ENCODE data around the gene ARFGEF3.

ARFGEF3 gene

GRCh38 chr6:138330763-138331162 is 169.0 kb downstream of the ARFGEF3 start:
- in situ Hi-C loops (cut with MboI; ENCODE audit: low pct_unique_long_range_greater_than_20kb, low sequenced_read_pairs, unreplicated experiment) = no loop called here
- DNase-seq (ENCODE audit: low spot score) = no peak
- TF ChIP-seq CTCF (IDR thresholded peaks at IDR 0.05; ENCODE audit: extremely low read depth, insufficient read depth, missing control alignments) = no peak

- no peak for TF ChIP-seq CTCF (IDR thresholded peaks at IDR 0.05; ENCODE audit: extremely low read depth, insufficient read depth, missing control alignments)
- in situ Hi-C loops (cut with MboI; ENCODE audit: low pct_unique_long_range_greater_than_20kb, low sequenced_read_pairs, unreplicated experiment) = no loop called here
- DNase-seq (ENCODE audit: low spot score) = no peak
These were observed 169.7 kb downstream of the ARFGEF3 start for GRCh38 chr6:138331444-138331843.

- no peak for TF ChIP-seq CTCF (IDR thresholded peaks at IDR 0.05; ENCODE audit: extremely low read depth, insufficient read depth, missing control alignments)
- in situ Hi-C loops (cut with MboI; ENCODE audit: low pct_unique_long_range_greater_than_20kb, low sequenced_read_pairs, unreplicated experiment) = no loop called here
- DNase-seq (ENCODE audit: low spot score) = no peak
These were observed 170.2 kb downstream of the ARFGEF3 start for GRCh38 chr6:138331984-138332383.

- in situ Hi-C loops (cut with MboI; ENCODE audit: low pct_unique_long_range_greater_than_20kb, low sequenced_read_pairs, unreplicated experiment) = no loop called here
- no peak for TF ChIP-seq CTCF (IDR thresholded peaks at IDR 0.05; ENCODE audit: extremely low read depth, insufficient read depth, missing control alignments)
- DNase-seq (ENCODE audit: low spot score) = no peak
These were observed 172.3 kb downstream of the ARFGEF3 start for GRCh38 chr6:138334000-138334399.

GRCh38 chr6:138334963-138335362 is 173.2 kb downstream of the ARFGEF3 start:
- no peak for TF ChIP-seq CTCF (IDR thresholded peaks at IDR 0.05; ENCODE audit: extremely low read depth, insufficient read depth, missing control alignments)
- no peak for DNase-seq (ENCODE audit: low spot score)
- in situ Hi-C loops (cut with MboI; ENCODE audit: low pct_unique_long_range_greater_than_20kb, low sequenced_read_pairs, unreplicated experiment) = no loop called here

GRCh38 chr6:138336221-138336620 is 174.5 kb downstream of the ARFGEF3 start:
- no peak for TF ChIP-seq CTCF (IDR thresholded peaks at IDR 0.05; ENCODE audit: extremely low read depth, insufficient read depth, missing control alignments)
- no peak for DNase-seq (ENCODE audit: low spot score)
- in situ Hi-C loops (cut with MboI; ENCODE audit: low pct_unique_long_range_greater_than_20kb, low sequenced_read_pairs, unreplicated experiment) = no loop called here

GRCh38 chr6:138337076-138337475 is 175.3 kb downstream of the ARFGEF3 start:
- no peak for DNase-seq (ENCODE audit: low spot score)
- in situ Hi-C loops (cut with MboI; ENCODE audit: low pct_unique_long_range_greater_than_20kb, low sequenced_read_pairs, unreplicated experiment) = no loop called here
- no peak for TF ChIP-seq CTCF (IDR thresholded peaks at IDR 0.05; ENCODE audit: extremely low read depth, insufficient read depth, missing control alignments)

Measured in GM13977 (cell line).